GM15510 (cell line): Measurements from ENCODE around the gene IL4I1.

Source experiments
- POLR2A ChIP-seq: IDR thresholded peaks from 3 replicates; pipeline ENCODE4 v1.6.1; 2011; ENCODE audit warnings: borderline replicate concordance; ENCODE audit not compliant: insufficient read length; ENCODE audit errors: extremely low read depth

Gene IL4I1

GRCh38 chr19:49849433-49850220 lies 47.1 kb downstream of the IL4I1 start:
- no peak for TF ChIP-seq POLR2A

DNA sequence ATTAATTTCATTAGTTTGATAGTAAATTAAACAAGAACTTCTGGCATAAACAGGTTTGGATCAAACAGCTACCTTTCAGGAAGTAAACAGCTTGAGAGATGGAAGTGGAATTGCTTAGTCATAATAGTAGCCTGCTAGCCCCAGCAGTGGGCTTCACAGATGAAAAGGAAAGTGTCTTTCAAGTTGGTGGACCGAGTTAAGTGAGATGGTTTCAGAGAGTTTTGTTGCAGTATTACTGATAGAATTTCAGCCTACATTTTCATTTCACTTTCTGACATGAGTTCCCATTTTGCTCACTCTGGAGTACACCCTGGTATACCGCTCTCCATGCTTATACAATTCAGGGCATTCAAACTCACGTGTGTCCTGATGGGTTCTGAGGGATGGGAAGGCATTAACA lies 47.7 kb downstream of the IL4I1 start:
- no peak for TF ChIP-seq POLR2A

DNA sequence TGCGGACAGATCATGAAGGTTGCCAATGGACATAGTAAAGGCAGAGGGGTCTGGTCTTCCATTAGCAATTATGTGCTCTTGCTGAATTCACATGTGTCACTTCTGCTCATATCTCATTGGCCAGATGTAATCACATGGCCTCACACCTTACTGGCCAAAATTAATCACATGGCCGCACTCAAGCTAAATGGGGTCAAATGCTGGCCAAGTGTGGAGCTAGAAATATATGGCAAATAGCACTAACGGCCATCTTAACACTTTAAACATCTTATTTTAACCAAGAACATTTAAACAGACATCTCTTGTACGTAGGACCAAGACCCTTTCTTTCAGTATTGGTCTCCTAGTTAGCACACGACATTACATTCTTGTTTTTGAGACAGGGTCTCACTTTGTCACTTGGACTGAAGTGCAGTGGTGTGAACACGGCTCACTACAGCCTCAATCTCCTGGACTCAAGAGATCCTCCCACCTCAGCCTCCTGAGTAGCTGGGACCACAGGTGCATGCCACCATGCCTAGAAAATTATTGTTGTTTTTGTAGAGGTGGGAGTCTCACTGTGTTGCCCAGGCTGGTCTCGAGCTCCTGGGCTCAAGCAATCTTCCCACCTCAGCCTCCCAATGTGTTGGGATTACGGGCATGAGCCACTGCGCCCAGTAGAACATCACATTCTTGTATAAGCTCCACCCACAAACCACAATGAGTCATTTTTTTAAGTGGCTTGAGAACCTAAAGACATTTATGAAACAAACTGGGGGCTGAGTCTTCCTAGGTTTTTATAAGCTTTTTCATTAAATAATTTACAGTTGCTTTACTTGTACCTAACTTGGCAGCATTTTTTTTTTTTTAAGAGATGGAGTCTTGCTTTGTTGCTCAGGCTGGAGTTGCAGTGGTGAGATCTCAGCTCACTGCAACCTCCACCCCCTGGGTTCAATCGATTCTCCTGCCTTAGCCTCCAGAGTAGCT lies 48.7 kb downstream of the IL4I1 start:
- no peak for TF ChIP-seq POLR2A

DNA sequence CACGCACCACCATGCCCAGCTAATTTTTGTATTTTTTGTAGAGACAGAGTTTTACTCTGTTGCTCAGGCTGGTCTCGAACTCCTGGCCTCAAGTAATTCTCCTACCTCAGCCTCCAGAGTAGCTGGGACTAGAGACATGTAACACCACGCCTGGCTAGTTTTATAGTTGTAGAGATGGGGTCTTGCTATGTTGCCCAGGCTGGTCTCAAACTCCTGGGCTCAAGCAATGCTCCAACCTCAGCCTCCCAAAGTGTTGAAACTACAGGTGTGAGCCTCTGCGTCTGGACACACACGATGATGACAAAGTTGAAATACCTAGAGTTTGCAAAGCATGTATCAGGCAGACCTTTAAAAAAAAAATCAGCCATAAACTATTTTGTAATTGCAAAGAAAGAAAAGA lies 50.3 kb downstream of the IL4I1 start:
- TF ChIP-seq POLR2A: no peak

DNA sequence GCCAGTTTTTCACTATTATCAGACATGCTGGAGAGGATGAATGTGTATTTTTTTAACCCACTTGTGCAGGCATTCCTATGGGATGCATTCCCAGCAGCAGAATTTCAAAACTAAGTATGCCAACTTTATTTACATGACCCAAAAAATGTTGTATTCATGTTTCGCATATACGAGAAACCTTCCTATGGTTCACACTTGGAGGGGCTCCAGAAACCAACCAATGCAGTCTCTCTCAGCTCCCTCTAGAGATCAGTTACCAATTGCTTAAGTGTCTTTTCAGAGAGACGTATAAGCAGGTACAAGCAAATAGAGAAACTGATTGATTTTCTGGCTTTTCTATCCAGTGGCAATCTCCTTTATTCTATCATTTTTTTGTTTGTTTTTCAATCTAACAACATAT lies 51.3 kb downstream of the IL4I1 start:
- TF ChIP-seq POLR2A: no peak

GRCh38 chr19:49844138-49845095 lies 52.3 kb downstream of the IL4I1 start:
- TF ChIP-seq POLR2A: no peak

- no peak for TF ChIP-seq POLR2A
These were observed 53.4 kb downstream of the IL4I1 start for GRCh38 chr19:49843265-49843664.

- TF ChIP-seq POLR2A: no peak
These were observed 55.9 kb downstream of the IL4I1 start for GRCh38 chr19:49840736-49841249.

- no peak for TF ChIP-seq POLR2A
These were observed 56.4 kb downstream of the IL4I1 start for GRCh38 chr19:49840321-49840720.

GRCh38 chr19:49839713-49840112 lies 57.0 kb downstream of the IL4I1 start:
- TF ChIP-seq POLR2A: no peak
